ENCODE measurements around the gene ZSCAN12. TPM values are rescaled to one million over a fixed set of nuclear protein-coding genes. Genes with fewer than 3 reads are reported as not detected.

ZSCAN12 gene
- total RNA-seq, 2 donors from 2014 or later = 5.6 to 6.4 TPM

GRCh38 chr6:28357036-28357435 lies 42.5 kb downstream of the ZSCAN12 start:
- H3K9me3 Mint-ChIP-seq = no peaks in the 10 kb centered on the region
- no peak for DNase-seq
- H3K4me1 Mint-ChIP-seq (ENCODE audit: low read depth) = peaks cover 19% of the 10 kb centered on the region
- no peak overlapping the region for H3K4me3 Mint-ChIP-seq
- no peak overlapping the region for H3K27ac Mint-ChIP-seq
- H3K27me3 Mint-ChIP-seq (ENCODE audit: low read depth) = no peaks in the 10 kb centered on the region
- ATAC-seq (replicated peaks in 1 of 2) = no peak
- peaks cover 0 to 2% of the 10 kb centered on the region in 2 donors for H3K36me3 Mint-ChIP-seq (ENCODE audit: insufficient read depth in 2 of 2)

- Mint-ChIP-seq H3K27me3 (ENCODE audit: low read depth) (no peaks in the 10 kb centered on the region), H3K36me3 (ENCODE audit: insufficient read depth in 2 of 2) (peaks cover 0 to 2% of the 10 kb centered on the region in 2 donors), H3K4me1 (ENCODE audit: low read depth) (peaks cover 23% of the 10 kb centered on the region), H3K27ac (no peak overlapping the region), H3K4me3 (no peak overlapping the region), H3K9me3 (no peaks in the 10 kb centered on the region)
- DNase-seq = no peak
- ATAC-seq (replicated peaks in 1 of 2) = no peak
These were observed 42.9 kb downstream of the ZSCAN12 start for GRCh38 chr6:28356666-28357020.

GRCh38 chr6:28355743-28356665 lies 43.5 kb downstream of the ZSCAN12 start:
- no peaks in the 10 kb centered on the region for H3K9me3 Mint-ChIP-seq
- H3K27me3 Mint-ChIP-seq (ENCODE audit: low read depth) = no peaks in the 10 kb centered on the region
- H3K4me3 Mint-ChIP-seq = peak overlapping the region; percentile 85 to 93
- ATAC-seq (replicated peaks in 1 of 2) = peak; percentile 84 to 87
- DNase-seq = peak; percentile 60 to 70
- peaks cover 0 to 2% of the 10 kb centered on the region in 2 donors for H3K36me3 Mint-ChIP-seq (ENCODE audit: insufficient read depth in 2 of 2)
- peaks cover 30% of the 10 kb centered on the region for H3K4me1 Mint-ChIP-seq (ENCODE audit: low read depth)
- H3K27ac Mint-ChIP-seq = peak overlapping the region; percentile 54

GRCh38 chr6:28354688-28355554 lies 44.6 kb downstream of the ZSCAN12 start:
- H3K4me1 Mint-ChIP-seq (ENCODE audit: low read depth) = peaks cover 39% of the 10 kb centered on the region

GRCh38 chr6:28353981-28354676 lies 45.4 kb downstream of the ZSCAN12 start:
- H3K36me3 Mint-ChIP-seq (ENCODE audit: insufficient read depth in 2 of 2) = peaks cover 2 to 4% of the 10 kb centered on the region in 2 donors
- no peak overlapping the region for H3K27ac Mint-ChIP-seq
- DNase-seq (no peak), ATAC-seq (replicated peaks in 1 of 2) (no peak)
- H3K4me1 Mint-ChIP-seq (ENCODE audit: low read depth) = peaks cover 44% of the 10 kb centered on the region
- no peak overlapping the region for H3K4me3 Mint-ChIP-seq
- H3K9me3 Mint-ChIP-seq = no peaks in the 10 kb centered on the region
- H3K27me3 Mint-ChIP-seq (ENCODE audit: low read depth) = no peaks in the 10 kb centered on the region

More at GRCh38 chr6:28354688-28355554, 44.6 kb downstream of the ZSCAN12 start:
- H3K27me3 Mint-ChIP-seq (ENCODE audit: low read depth) = no peaks in the 10 kb centered on the region
- H3K4me3 Mint-ChIP-seq = peak overlapping the region; percentile 85 to 93
- H3K9me3 Mint-ChIP-seq = no peaks in the 10 kb centered on the region
- ATAC-seq (replicated peaks in 1 of 2) (no peak), DNase-seq (no peak)
- no peak overlapping the region for H3K27ac Mint-ChIP-seq
- peaks cover 0 to 2% of the 10 kb centered on the region in 2 donors for H3K36me3 Mint-ChIP-seq (ENCODE audit: insufficient read depth in 2 of 2)

- Mint-ChIP-seq H3K4me3 (no peak overlapping the region), H3K27me3 (ENCODE audit: low read depth) (no peaks in the 10 kb centered on the region), H3K27ac (no peak overlapping the region), H3K9me3 (no peaks in the 10 kb centered on the region), H3K4me1 (ENCODE audit: low read depth) (peaks cover 44% of the 10 kb centered on the region), H3K36me3 (ENCODE audit: insufficient read depth in 2 of 2) (peaks cover 2 to 4% of the 10 kb centered on the region in 2 donors)
- DNase-seq (no peak), ATAC-seq (replicated peaks in 1 of 2) (no peak)
These were observed 46.2 kb downstream of the ZSCAN12 start for GRCh38 chr6:28353356-28353755.

- peaks cover 2 to 4% of the 10 kb centered on the region in 2 donors for H3K36me3 Mint-ChIP-seq (ENCODE audit: insufficient read depth in 2 of 2)
- H3K4me3 Mint-ChIP-seq = peak overlapping the region; percentile 94 to 97
- H3K4me1 Mint-ChIP-seq (ENCODE audit: low read depth) = peaks cover 44% of the 10 kb centered on the region
- H3K9me3 Mint-ChIP-seq = no peaks in the 10 kb centered on the region
- no peak overlapping the region for H3K27ac Mint-ChIP-seq
- peaks cover 9% of the 10 kb centered on the region for H3K27me3 Mint-ChIP-seq (ENCODE audit: low read depth)
- no peak for DNase-seq
- no peak for ATAC-seq (replicated peaks in 1 of 2)
These were observed 48.0 kb downstream of the ZSCAN12 start for GRCh38 chr6:28351493-28351925.

- H3K36me3 Mint-ChIP-seq (ENCODE audit: insufficient read depth in 2 of 2) = peaks cover 2 to 4% of the 10 kb centered on the region in 2 donors
- DNase-seq (no peak), ATAC-seq (replicated peaks in 1 of 2) (no peak)
- no peaks in the 10 kb centered on the region for H3K9me3 Mint-ChIP-seq
- peak overlapping the region; percentile 94 to 97 for H3K4me3 Mint-ChIP-seq
- no peak overlapping the region for H3K27ac Mint-ChIP-seq
- peaks cover 42% of the 10 kb centered on the region for H3K4me1 Mint-ChIP-seq (ENCODE audit: low read depth)
- H3K27me3 Mint-ChIP-seq (ENCODE audit: low read depth) = peaks cover 9% of the 10 kb centered on the region
These were observed 48.5 kb downstream of the ZSCAN12 start for GRCh38 chr6:28351087-28351486.

GRCh38 chr6:28349892-28350737 lies 49.4 kb downstream of the ZSCAN12 start, which contains the start of gene ZKSCAN3:
Gene ZKSCAN3, plus strand, starts transcription at chr6:28349947. Its CDS starts 9,640 bp downstream, at chr6:28359587.
- peaks cover 9% of the 10 kb centered on the region for H3K27me3 Mint-ChIP-seq (ENCODE audit: low read depth)
- peaks cover 32% of the 10 kb centered on the region for H3K4me1 Mint-ChIP-seq (ENCODE audit: low read depth)
- peaks cover 2 to 4% of the 10 kb centered on the region in 2 donors for H3K36me3 Mint-ChIP-seq (ENCODE audit: insufficient read depth in 2 of 2)
- DNase-seq (peak; percentile 90 to 91), ATAC-seq (replicated peaks in 1 of 2) (peak; percentile 100)
- peak within 1 kb of the TSS; percentile 94 for H3K27ac Mint-ChIP-seq
- no peaks in the 10 kb centered on the region for H3K9me3 Mint-ChIP-seq
- H3K4me3 Mint-ChIP-seq = peak within 1 kb of the TSS; percentile 94 to 97

- ATAC-seq (replicated peaks in 1 of 2) (no peak), DNase-seq (no peak)
- H3K4me3 Mint-ChIP-seq = peak overlapping the region; percentile 94 to 97
- peaks cover 2 to 4% of the 10 kb centered on the region in 2 donors for H3K36me3 Mint-ChIP-seq (ENCODE audit: insufficient read depth in 2 of 2)
- no peaks in the 10 kb centered on the region for H3K9me3 Mint-ChIP-seq
- peak overlapping the region; percentile 94 for H3K27ac Mint-ChIP-seq
- peaks cover 29% of the 10 kb centered on the region for H3K4me1 Mint-ChIP-seq (ENCODE audit: low read depth)
- peaks cover 9% of the 10 kb centered on the region for H3K27me3 Mint-ChIP-seq (ENCODE audit: low read depth)
These were observed 50.1 kb downstream of the ZSCAN12 start for GRCh38 chr6:28349344-28349891.

GRCh38 chr6:28347119-28347518 lies 52.4 kb downstream of the ZSCAN12 start:
- H3K4me1 Mint-ChIP-seq (ENCODE audit: low read depth) = peaks cover 25% of the 10 kb centered on the region

More at GRCh38 chr6:28347119-28347518, 52.4 kb downstream of the ZSCAN12 start:
- H3K27me3 Mint-ChIP-seq (ENCODE audit: low read depth) = peaks cover 9% of the 10 kb centered on the region
- H3K9me3 Mint-ChIP-seq = no peaks in the 10 kb centered on the region
- no peak overlapping the region for H3K27ac Mint-ChIP-seq
- peaks cover 2 to 4% of the 10 kb centered on the region in 2 donors for H3K36me3 Mint-ChIP-seq (ENCODE audit: insufficient read depth in 2 of 2)
- ATAC-seq (replicated peaks in 1 of 2) (no peak), DNase-seq (no peak)
- H3K4me3 Mint-ChIP-seq = no peak overlapping the region

Measured in activated T-cell treated with anti-CD3 and anti-CD28 coated beads, Interleukin-2, amount 50 U/mL, for 72 hours (primary cell).